Prostate gland (tissue), 2 donors: ENCODE results near the gene GALNT6.

Experiments
- CTCF ChIP-seq, 4 experiments: fragments of 200-600 bp in 2 of 4; fragments of 450-650 bp in 2 of 4; sonication (generic) in 2 of 4; IDR thresholded peaks; 1 replicate in 3 of 4; 2 replicates in 1 of 4; pipeline ENCODE4 v1.5.1; 2016 to 2019; ENCODE audit warnings: antibody characterized with exemption in 4 of 4, mild to moderate bottlenecking in 2 of 4, moderate library complexity in 2 of 4
- POLR2A ChIP-seq: fragments of 450-650 bp; IDR thresholded peaks from one replicate; pipeline ENCODE4 v1.6.1; 2016; ENCODE audit warnings: antibody characterized with exemption, mild to moderate bottlenecking

- TF ChIP-seq CTCF (IDR thresholded peaks at IDR 0.05) (no peak), POLR2A (no peak)
Observed at GRCh38 chr12:51406290-51406689, 15.1 kb upstream of the GALNT6 start.
